ENCODE measurements around the gene KSR1.

Gene KSR1

DNA sequence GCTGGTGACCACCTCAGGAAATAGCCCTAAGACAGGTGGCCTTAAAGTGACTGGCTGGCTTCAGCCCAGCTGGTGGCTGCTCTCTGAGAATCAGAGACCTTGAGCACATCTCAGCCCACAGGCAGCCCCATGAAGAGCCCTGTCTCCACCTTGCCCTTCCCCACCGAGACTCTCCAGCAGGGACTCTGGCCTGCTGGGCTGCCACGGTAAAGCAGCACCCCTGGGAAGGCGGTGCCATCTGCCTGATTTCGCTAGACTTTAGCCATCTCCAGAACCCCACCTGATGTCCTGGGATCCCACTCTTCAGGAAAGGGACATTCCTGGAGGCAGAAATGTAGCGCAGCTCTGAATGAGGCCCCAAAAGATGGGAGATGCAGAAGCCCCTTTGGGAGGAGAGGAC is 129.5 kb downstream of the KSR1 start:
- Histone ChIP-seq H3K14ac (ENCODE audit: low read length) (no peak overlapping the region), H3K9me3 (replicated peaks in 1 of 2; ENCODE audit: control insufficient read depth in 2 of 2, insufficient read depth in 1 of 2, low read depth in 1 of 2, low read length in 2 of 2) (no peaks in the 10 kb centered on the region), H3K27me3 (ENCODE audit: control insufficient read depth in 3 of 3, insufficient read depth in 3 of 3, low read depth in 1 of 3, low read length in 3 of 3) (no peaks in the 10 kb centered on the region), H4K91ac (ENCODE audit: low read depth, low read length, poor library complexity) (no peak overlapping the region), H2BK5ac (ENCODE audit: low read length) (no peak overlapping the region), H2BK12ac (ENCODE audit: low read length) (no peak overlapping the region), H2BK15ac (ENCODE audit: low read length) (no peak overlapping the region), H3K4me3 (ENCODE audit: low read length in 2 of 2) (no peak overlapping the region), H3K18ac (ENCODE audit: low read length) (no peak overlapping the region), H3K9ac (ENCODE audit: low read depth, low read length, poor library complexity) (no peak overlapping the region), H3K4me1 (ENCODE audit: control insufficient read depth in 2 of 2, insufficient read depth in 1 of 2, low read depth in 1 of 2, low read length in 2 of 2) (no peaks in the 10 kb centered on the region), H2AK5ac (ENCODE audit: low read depth, low read length) (no peak overlapping the region), H3K79me1 (ENCODE audit: low read depth, low read length) (no peaks in the 10 kb centered on the region), H3K36me3 (replicated peaks in 1 of 2; ENCODE audit: control insufficient read depth in 2 of 2, insufficient read depth in 2 of 2, low read length in 2 of 2) (peaks cover 0 to 5% of the 10 kb centered on the region in 2 donors), H4K8ac (ENCODE audit: low read depth, low read length) (no peak overlapping the region), H2BK120ac (ENCODE audit: low read depth, low read length) (no peak overlapping the region), H3K4me2 (ENCODE audit: insufficient read depth, low read length, poor library complexity, severe bottlenecking) (no peak overlapping the region), H3K27ac (replicated peaks; ENCODE audit: low read length) (no peak overlapping the region), H3K23ac (ENCODE audit: low read depth, low read length, poor library complexity) (no peak overlapping the region), H2AFZ (ENCODE audit: low read length) (no peak overlapping the region), H3K4ac (ENCODE audit: low read length) (no peak overlapping the region)
- DNase-seq (ENCODE audit: low spot score) = no peak
- no CpG with 5 or more reads among the region's 5 CpGs for WGBS, 2 donors (ENCODE audit: extremely low coverage in 2 of 2, insufficient read length in 2 of 2, insufficient replicate concordance in 1 of 2)

DNA sequence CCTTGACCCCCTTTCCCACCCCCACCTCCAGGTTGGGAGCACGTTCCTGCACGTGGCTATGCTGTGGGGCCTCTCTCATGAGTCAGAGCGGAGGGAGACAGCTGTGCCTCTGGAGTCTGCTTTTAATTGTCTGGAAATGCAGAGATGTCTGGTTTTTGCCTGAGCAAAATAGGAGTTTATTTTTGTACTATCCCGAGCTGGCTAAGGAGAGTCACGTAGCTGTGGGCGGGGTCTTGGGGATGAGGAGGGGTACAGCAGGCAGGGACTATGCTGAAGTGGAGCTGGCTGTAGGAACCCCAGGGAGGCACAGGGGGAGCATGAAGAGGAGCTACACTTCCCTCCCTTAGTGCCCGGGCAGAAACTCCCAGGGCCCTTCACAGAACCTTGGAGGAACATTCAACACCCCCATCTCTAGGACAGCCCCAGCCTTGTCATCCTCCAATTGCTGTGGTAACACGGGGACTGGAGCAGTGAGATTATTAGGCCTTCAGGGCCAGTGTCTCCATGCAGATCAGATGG is 130.0 kb downstream of the KSR1 start:
- DNase-seq (ENCODE audit: low spot score) = no peak
- WGBS, 2 donors (ENCODE audit: extremely low coverage in 2 of 2, insufficient read length in 2 of 2, insufficient replicate concordance in 1 of 2) = no CpG with 5 or more reads among the region's 8 CpGs
- H4K8ac ChIP-seq (ENCODE audit: low read depth, low read length) = no peak overlapping the region

DNA sequence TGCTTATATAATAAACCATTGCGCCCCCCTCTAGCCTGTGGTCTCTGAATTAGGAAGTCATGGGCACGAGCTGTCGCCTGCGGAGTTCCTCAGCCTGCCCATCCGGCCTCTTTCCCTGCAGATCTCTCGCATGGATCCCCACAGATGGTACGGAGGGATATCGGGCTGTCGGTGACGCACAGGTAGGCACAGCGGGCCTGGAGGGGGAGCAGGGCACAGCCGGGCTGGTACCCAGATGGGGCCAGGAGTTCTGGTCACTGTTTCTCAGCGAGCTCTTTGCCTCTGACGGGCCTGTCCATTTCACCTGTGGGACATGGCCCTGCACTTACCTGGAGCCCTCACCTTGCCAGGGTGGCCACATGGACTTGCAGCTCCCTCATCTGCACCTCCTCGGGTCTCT is 132.1 kb downstream of the KSR1 start:
- Histone ChIP-seq H4K8ac (ENCODE audit: low read depth, low read length) (no peak overlapping the region), H3K23ac (ENCODE audit: low read depth, low read length, poor library complexity) (no peak overlapping the region), H2BK15ac (ENCODE audit: low read length) (no peak overlapping the region), H2BK5ac (ENCODE audit: low read length) (peak overlapping the region; percentile 56), H4K91ac (ENCODE audit: low read depth, low read length, poor library complexity) (no peak overlapping the region), H3K79me1 (ENCODE audit: low read depth, low read length) (no peaks in the 10 kb centered on the region), H3K14ac (ENCODE audit: low read length) (no peak overlapping the region), H3K4me3 (ENCODE audit: low read length in 2 of 2) (no peak overlapping the region), H3K36me3 (replicated peaks in 1 of 2; ENCODE audit: control insufficient read depth in 2 of 2, insufficient read depth in 2 of 2, low read length in 2 of 2) (peaks cover 0 to 5% of the 10 kb centered on the region in 2 donors), H3K4me1 (ENCODE audit: control insufficient read depth in 2 of 2, insufficient read depth in 1 of 2, low read depth in 1 of 2, low read length in 2 of 2) (no peaks in the 10 kb centered on the region), H3K18ac (ENCODE audit: low read length) (no peak overlapping the region), H2AK5ac (ENCODE audit: low read depth, low read length) (no peak overlapping the region), H2AFZ (ENCODE audit: low read length) (no peak overlapping the region), H3K27me3 (ENCODE audit: control insufficient read depth in 3 of 3, insufficient read depth in 3 of 3, low read depth in 1 of 3, low read length in 3 of 3) (no peaks in the 10 kb centered on the region), H3K27ac (replicated peaks; ENCODE audit: low read length) (no peak overlapping the region), H2BK120ac (ENCODE audit: low read depth, low read length) (no peak overlapping the region), H3K9me3 (replicated peaks in 1 of 2; ENCODE audit: control insufficient read depth in 2 of 2, insufficient read depth in 1 of 2, low read depth in 1 of 2, low read length in 2 of 2) (no peaks in the 10 kb centered on the region), H3K9ac (ENCODE audit: low read depth, low read length, poor library complexity) (peak overlapping the region; percentile 14), H3K4me2 (ENCODE audit: insufficient read depth, low read length, poor library complexity, severe bottlenecking) (no peak overlapping the region), H2BK12ac (ENCODE audit: low read length) (no peak overlapping the region), H3K4ac (ENCODE audit: low read length) (no peak overlapping the region)
- DNase-seq (ENCODE audit: low spot score) = no peak
- no CpG with 5 or more reads among the region's 15 CpGs for WGBS, 2 donors (ENCODE audit: extremely low coverage in 2 of 2, insufficient read length in 2 of 2, insufficient replicate concordance in 1 of 2)

More for the DNA sequence above, 130.0 kb downstream of the KSR1 start:
- Histone ChIP-seq H3K9me3 (replicated peaks in 1 of 2; ENCODE audit: control insufficient read depth in 2 of 2, insufficient read depth in 1 of 2, low read depth in 1 of 2, low read length in 2 of 2) (no peaks in the 10 kb centered on the region), H3K27me3 (ENCODE audit: control insufficient read depth in 3 of 3, insufficient read depth in 3 of 3, low read depth in 1 of 3, low read length in 3 of 3) (no peaks in the 10 kb centered on the region), H2AFZ (ENCODE audit: low read length) (no peak overlapping the region), H2BK5ac (ENCODE audit: low read length) (no peak overlapping the region), H3K9ac (ENCODE audit: low read depth, low read length, poor library complexity) (no peak overlapping the region), H2AK5ac (ENCODE audit: low read depth, low read length) (no peak overlapping the region), H4K91ac (ENCODE audit: low read depth, low read length, poor library complexity) (no peak overlapping the region), H3K18ac (ENCODE audit: low read length) (no peak overlapping the region), H3K4me1 (ENCODE audit: control insufficient read depth in 2 of 2, insufficient read depth in 1 of 2, low read depth in 1 of 2, low read length in 2 of 2) (no peaks in the 10 kb centered on the region), H3K36me3 (replicated peaks in 1 of 2; ENCODE audit: control insufficient read depth in 2 of 2, insufficient read depth in 2 of 2, low read length in 2 of 2) (peaks cover 0 to 5% of the 10 kb centered on the region in 2 donors), H3K4ac (ENCODE audit: low read length) (no peak overlapping the region), H3K4me2 (ENCODE audit: insufficient read depth, low read length, poor library complexity, severe bottlenecking) (no peak overlapping the region), H3K79me1 (ENCODE audit: low read depth, low read length) (no peaks in the 10 kb centered on the region), H2BK15ac (ENCODE audit: low read length) (no peak overlapping the region), H3K4me3 (ENCODE audit: low read length in 2 of 2) (no peak overlapping the region), H3K14ac (ENCODE audit: low read length) (no peak overlapping the region), H3K23ac (ENCODE audit: low read depth, low read length, poor library complexity) (no peak overlapping the region), H3K27ac (replicated peaks; ENCODE audit: low read length) (no peak overlapping the region), H2BK120ac (ENCODE audit: low read depth, low read length) (no peak overlapping the region), H2BK12ac (ENCODE audit: low read length) (no peak overlapping the region)

DNA sequence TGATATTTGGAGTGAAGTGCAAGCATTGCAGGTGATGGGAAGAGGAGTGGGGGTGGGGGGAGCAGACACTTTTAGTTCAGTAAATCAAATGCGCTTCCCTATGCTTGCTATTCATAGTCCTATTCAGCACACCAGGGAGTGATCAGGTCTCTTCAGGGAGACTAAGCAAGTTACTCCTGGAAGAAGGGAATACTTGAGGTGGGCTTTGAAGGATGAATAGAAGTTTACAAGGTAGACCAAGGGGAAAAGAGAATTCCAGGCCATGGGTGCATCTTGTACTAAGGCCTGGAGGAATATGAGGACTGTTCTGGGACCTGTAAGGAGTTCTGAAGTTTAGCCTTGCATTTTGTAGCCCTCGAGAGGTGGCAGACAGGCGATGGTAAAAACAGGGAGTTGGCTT is 134.6 kb downstream of the KSR1 start:
- no peak overlapping the region for H2AK5ac ChIP-seq (ENCODE audit: low read depth, low read length)
- no peak overlapping the region for H3K4me2 ChIP-seq (ENCODE audit: insufficient read depth, low read length, poor library complexity, severe bottlenecking)
- WGBS, 2 donors (ENCODE audit: extremely low coverage in 2 of 2, insufficient read length in 2 of 2, insufficient replicate concordance in 1 of 2) = no CpG with 5 or more reads among the region's 3 CpGs
- no peaks in the 10 kb centered on the region for H3K4me1 ChIP-seq (ENCODE audit: control insufficient read depth in 2 of 2, insufficient read depth in 1 of 2, low read depth in 1 of 2, low read length in 2 of 2)
- no peaks in the 10 kb centered on the region for H3K79me1 ChIP-seq (ENCODE audit: low read depth, low read length)
- no peak overlapping the region for H2AFZ ChIP-seq (ENCODE audit: low read length)
- no peak overlapping the region for H2BK5ac ChIP-seq (ENCODE audit: low read length)
- peaks cover 0 to 6% of the 10 kb centered on the region in 2 donors for H3K36me3 ChIP-seq (replicated peaks in 1 of 2; ENCODE audit: control insufficient read depth in 2 of 2, insufficient read depth in 2 of 2, low read length in 2 of 2)
- H2BK12ac ChIP-seq (ENCODE audit: low read length) = no peak overlapping the region
- no peak overlapping the region for H4K8ac ChIP-seq (ENCODE audit: low read depth, low read length)
- no peak overlapping the region for H3K4me3 ChIP-seq (ENCODE audit: low read length in 2 of 2)
- H3K4ac ChIP-seq (ENCODE audit: low read length) = no peak overlapping the region
- no peak overlapping the region for H3K18ac ChIP-seq (ENCODE audit: low read length)
- no peak overlapping the region for H2BK120ac ChIP-seq (ENCODE audit: low read depth, low read length)
- H3K27me3 ChIP-seq (ENCODE audit: control insufficient read depth in 3 of 3, insufficient read depth in 3 of 3, low read depth in 1 of 3, low read length in 3 of 3) = no peaks in the 10 kb centered on the region
- H4K91ac ChIP-seq (ENCODE audit: low read depth, low read length, poor library complexity) = no peak overlapping the region
- H3K23ac ChIP-seq (ENCODE audit: low read depth, low read length, poor library complexity) = no peak overlapping the region
- no peak overlapping the region for H3K9ac ChIP-seq (ENCODE audit: low read depth, low read length, poor library complexity)
- H2BK15ac ChIP-seq (ENCODE audit: low read length) = no peak overlapping the region
- H3K9me3 ChIP-seq (replicated peaks in 1 of 2; ENCODE audit: control insufficient read depth in 2 of 2, insufficient read depth in 1 of 2, low read depth in 1 of 2, low read length in 2 of 2) = no peaks in the 10 kb centered on the region
- H3K14ac ChIP-seq (ENCODE audit: low read length) = no peak overlapping the region
- DNase-seq (ENCODE audit: low spot score) = no peak
- no peak overlapping the region for H3K27ac ChIP-seq (replicated peaks; ENCODE audit: low read length)
